ENCODE results near the gene PLCL2.

Gene PLCL2

DNA sequence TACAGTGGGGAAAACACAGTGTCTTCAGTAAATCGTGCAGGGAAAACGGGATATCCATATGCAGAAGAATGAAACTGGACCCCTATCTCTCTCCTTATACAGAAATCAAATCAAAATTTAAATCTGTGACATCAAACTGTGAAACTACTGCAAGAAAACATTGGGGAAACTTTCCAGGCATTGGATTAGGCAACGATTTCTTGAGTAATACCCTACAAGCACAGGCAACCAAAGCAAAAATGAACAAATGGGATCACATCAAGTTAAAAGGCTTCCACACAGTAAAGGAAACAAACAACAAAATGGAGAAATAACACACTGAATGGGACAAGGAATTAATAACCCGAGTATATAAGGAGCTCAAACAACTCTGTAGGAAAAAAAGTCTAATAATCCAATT, 165.3 kb downstream of the PLCL2 start:
- H3K4me3 ChIP-seq (replicated peaks; ENCODE audit: low read depth, low read length), result no peak overlapping the region
- no peak for DNase-seq (ENCODE audit: extremely low read depth, low read depth)
- TF ChIP-seq, protein P1, sequence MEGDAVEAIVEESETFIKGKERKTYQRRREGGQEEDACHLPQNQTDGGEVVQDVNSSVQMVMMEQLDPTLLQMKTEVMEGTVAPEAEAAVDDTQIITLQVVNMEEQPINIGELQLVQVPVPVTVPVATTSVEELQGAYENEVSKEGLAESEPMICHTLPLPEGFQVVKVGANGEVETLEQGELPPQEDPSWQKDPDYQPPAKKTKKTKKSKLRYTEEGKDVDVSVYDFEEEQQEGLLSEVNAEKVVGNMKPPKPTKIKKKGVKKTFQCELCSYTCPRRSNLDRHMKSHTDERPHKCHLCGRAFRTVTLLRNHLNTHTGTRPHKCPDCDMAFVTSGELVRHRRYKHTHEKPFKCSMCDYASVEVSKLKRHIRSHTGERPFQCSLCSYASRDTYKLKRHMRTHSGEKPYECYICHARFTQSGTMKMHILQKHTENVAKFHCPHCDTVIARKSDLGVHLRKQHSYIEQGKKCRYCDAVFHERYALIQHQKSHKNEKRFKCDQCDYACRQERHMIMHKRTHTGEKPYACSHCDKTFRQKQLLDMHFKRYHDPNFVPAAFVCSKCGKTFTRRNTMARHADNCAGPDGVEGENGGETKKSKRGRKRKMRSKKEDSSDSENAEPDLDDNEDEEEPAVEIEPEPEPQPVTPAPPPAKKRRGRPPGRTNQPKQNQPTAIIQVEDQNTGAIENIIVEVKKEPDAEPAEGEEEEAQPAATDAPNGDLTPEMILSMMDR (IDR thresholded peaks at IDR 0.05; ENCODE audit: low read depth, low read length, missing control alignments), result no peak

DNA sequence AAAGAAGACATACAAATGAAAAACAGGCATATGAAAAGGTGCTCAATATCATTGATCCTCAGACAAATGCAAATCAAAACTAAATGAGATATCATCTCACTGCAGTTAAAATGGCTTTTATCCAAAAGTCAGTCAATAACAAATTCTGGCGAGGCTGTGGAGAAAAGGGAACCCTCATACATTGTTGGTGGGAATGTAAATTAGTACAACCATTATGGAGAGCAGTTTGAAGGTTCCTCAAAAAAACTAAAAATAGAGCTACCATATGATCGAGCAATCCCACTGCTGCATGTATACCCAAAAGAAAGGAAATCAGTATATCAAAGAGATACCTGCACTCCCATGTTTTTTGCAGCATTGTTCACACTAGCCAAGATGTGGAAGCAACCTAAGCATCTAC, 165.8 kb downstream of the PLCL2 start:
- TF ChIP-seq, protein P1 (IDR thresholded peaks at IDR 0.05; ENCODE audit: low read depth, low read length, missing control alignments), result no peak
- no peak overlapping the region for H3K4me3 ChIP-seq (replicated peaks; ENCODE audit: low read depth, low read length)
- DNase-seq (ENCODE audit: extremely low read depth, low read depth), result no peak

DNA sequence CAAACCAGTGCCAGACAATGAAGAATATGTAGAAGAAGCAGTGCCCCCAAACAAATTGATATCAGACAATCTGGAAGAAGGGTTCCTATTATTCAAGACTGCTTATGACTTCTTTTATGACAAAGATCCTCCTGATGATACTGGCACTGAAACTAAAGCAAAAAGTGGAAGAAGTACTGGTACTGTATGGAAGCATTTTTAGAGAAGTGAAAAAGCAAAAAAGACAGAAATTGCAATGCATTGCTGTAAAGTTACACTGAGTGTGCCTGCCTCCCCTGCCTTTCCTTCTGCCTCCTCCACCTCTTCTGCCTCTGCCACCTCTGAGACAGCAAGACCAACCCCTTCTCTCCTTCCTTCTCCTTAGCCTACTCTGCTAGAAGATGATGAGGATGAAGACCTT, 167.6 kb downstream of the PLCL2 start:
- no peak overlapping the region for H3K4me3 ChIP-seq (replicated peaks; ENCODE audit: low read depth, low read length)
- TF ChIP-seq, protein P1 (IDR thresholded peaks at IDR 0.05; ENCODE audit: low read depth, low read length, missing control alignments), result no peak
- DNase-seq (ENCODE audit: extremely low read depth, low read depth), result no peak

DNA sequence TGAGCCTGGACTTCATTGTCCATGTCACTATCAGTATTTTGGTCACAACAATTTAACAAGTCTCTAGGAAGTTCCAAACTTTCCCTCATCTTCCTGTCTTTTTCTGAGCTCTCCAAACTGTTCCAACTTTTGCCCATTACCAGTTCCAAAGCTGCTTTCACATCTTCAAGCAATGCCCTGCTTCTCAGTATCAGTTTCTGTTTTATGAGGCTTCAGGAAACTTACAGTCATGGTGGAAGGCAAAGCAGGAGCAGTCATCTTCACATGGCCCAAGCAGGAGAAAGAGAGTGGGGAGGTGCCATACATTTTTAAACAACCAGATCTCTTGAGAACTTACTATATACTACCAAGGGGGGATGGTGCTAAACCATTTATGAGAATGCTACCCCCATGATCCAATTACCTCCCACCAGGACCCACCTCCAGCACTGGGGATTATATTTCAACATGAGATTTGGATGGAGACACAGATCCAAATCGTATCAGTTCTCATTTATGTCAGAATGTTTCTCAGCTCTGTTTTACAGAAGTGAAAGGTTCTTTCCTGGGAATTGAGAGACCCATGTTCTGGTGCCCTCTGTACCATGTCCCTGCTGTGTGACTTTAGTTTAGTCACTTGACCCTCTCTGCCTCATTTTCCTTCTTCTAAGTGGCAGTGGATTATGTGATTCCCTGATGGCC, 169.7 kb downstream of the PLCL2 start:
- TF ChIP-seq, protein P1 (IDR thresholded peaks at IDR 0.05; ENCODE audit: low read depth, low read length, missing control alignments), result no peak
- H3K4me3 ChIP-seq (replicated peaks; ENCODE audit: low read depth, low read length), result no peak overlapping the region

DNA sequence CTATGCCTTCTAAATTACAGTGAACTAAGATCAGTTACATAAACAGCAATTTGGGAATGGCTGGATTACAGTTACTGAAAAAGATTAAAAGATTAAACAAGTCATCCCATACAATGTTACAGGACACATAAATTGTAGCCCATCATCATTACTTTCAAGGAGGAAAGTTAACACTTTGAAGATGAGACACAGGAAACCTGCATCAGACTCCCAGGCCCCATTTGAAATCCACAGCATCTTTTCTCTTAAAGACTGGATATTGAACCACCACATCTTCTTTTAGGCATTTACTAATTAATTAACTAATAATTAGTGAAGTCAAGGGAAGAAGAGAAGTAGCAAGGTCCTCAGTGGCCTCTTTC, 170.2 kb downstream of the PLCL2 start:
- H3K4me3 ChIP-seq (replicated peaks; ENCODE audit: low read depth, low read length), result no peak overlapping the region

More for the DNA sequence above, 169.7 kb downstream of the PLCL2 start:
- no peak for DNase-seq (ENCODE audit: extremely low read depth, low read depth)

DNA sequence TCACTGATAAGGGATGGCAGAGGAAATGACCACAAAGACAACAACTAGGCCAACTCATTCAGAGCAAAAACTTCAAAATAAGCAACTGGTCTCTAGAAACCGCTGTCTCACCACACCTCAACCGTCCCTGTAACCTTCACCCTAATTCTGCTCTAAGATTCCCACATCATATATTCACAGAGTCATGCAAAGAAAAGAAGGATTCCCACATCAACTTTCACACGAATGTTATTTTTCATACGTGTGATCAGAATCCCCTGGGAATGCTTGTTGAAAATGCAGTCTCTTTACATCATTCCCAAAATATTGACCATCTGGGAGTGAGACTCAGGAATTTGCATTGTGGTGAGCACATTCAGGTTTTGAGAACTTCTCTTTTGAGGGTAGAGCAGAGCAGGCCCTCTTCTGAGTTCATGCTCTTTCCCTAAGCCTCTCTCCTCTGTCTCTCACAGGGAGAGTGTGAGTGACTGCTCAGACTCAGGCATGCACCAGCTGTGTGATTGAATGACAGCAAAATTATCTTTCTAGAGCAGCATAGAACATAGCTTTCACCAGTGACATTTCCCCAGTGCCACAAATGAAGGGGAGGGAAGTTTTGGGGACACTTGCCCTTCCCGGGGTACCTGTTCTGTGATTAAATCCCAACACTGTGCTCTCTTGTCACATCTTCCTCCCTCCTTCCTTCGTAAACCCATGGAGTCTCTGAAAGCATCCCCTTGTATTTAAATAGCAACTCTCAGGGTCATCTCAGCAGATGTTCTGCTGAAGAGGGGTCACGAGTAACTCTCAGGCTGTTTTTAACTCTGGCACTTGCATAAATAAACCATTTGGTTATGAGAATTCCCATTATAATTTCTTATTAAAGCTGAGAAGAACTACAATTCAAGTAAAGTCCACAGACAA, 170.9 kb downstream of the PLCL2 start:
- no peak overlapping the region for H3K4me3 ChIP-seq (replicated peaks; ENCODE audit: low read depth, low read length)
- TF ChIP-seq, protein P1 (IDR thresholded peaks at IDR 0.05; ENCODE audit: low read depth, low read length, missing control alignments), result no peak
- no peak for DNase-seq (ENCODE audit: extremely low read depth, low read depth)

More for the DNA sequence above, 170.2 kb downstream of the PLCL2 start:
- no peak for DNase-seq (ENCODE audit: extremely low read depth, low read depth)
- TF ChIP-seq, protein P1 (IDR thresholded peaks at IDR 0.05; ENCODE audit: low read depth, low read length, missing control alignments), result no peak

Measured in HFF-Myc (cell line).